C1 segment of cervical spinal cord (tissue), 14 donors: Measurements from ENCODE around the gene RHOXF2.
"Not testable (repeated sequence)": the region's sequence is repeated elsewhere in the genome, so short reads cannot be mapped to it uniquely, and the experiment has no call there.

ENCODE experiments used
- DNase-seq, 14 donors: peaks; one replicate each; lab custom pipeline; 2025; lab: John Stamatoyannopoulos, UW

The RHOXF2 gene

DNA sequence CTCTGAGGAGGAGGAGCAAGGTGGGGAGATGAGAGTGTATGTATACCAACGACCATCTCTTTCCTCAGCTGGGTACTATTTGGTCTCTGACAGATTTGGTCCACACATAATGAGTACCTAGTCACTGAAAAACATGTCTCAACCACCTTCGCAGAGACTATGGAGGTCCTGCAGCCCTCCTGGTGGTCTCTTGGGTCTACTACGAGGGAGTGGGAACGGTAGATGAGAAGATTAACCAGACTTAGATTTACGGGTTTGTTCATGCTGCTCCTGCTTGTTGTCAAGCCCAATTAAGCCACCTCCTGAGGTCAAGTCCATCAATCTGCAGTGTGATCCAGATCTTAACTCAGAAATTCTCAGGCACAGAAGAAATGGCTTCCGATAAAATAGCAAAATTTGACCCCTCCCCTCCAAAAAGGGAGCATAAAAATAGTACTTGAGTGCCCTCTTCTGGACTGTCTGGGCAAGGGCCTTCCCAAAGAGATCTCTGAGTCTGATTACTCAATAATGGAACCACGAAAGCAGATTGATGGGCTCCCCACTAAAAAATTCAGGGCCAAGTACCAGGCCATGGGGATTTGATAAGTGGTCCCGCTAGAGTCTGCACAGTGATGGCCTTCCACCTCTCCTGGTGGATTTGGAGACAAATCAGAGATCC lies 38.3 kb downstream of the RHOXF2 start:
- not testable (repeated sequence) for DNase-seq

- DNase-seq = no peak
Observed at GRCh38 chrX:120200851-120201250, 42.4 kb downstream of the RHOXF2 start.

GRCh38 chrX:120205816-120206753 lies 47.7 kb downstream of the RHOXF2 start:
- DNase-seq = no peak

DNA sequence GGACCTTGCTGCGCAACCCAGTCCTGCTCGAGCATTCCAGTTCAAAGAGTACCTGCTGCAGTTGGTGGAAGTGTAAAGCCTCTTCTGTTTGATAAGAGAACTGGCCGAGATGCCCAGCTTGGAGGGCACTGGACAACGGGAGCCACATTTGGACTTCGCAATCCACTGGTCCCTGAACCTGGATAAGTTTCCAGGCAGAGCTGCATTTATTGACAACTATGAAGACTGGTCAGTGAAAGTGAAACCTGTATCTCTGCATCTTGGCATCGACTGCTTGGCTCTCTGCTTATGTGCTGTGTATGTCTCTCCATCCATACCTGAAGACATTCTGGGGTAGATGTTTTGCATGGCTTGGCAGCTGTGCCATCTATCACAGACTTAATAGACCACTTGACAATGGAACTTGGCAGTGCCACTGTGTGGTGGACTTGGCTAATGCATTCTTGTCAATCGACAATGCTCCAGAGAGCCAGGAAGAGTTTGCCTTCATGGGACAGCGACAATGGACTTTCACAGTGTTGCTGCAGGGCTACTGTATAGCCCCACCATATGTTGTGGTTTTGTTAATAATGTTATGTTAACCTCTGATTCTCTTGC lies 48.7 kb downstream of the RHOXF2 start:
- DNase-seq = no peak

DNA sequence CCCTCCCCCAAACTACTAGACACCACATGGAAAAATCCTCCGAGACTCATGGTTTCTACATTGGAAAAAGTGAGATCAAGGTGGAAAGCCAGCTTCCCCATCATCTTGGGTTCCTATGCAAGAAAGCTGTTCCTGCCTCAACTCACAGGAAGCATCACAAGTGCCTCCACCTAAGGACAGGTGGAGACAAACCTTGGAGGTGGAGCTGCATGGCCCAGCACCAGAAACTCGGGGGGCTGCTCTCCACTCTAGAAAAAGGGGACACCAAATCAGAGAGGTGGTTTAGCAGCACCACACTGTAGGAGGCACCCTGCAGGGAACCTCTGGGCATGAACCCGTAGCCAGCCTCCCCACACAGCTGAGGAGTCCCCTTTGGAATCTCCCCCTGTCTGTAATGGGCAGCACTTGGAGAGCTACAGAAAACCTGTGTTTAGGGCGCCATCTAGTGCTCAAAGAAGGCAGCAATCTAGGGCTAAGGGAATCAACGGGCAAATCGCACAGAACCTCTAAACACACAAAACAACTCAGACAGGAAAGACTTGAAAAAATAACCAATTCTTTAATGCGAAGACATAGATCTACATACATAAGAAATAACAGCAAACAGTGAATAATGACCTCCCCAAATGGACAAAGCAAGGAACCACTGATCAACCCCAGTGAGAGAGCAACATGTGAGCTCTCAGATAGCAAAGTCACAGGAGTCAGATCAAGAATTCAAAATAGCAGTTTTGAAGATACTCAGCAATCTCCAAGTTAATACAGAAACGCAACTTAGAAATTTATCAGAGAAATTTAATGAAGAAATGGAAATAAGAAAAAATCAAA lies 55.2 kb downstream of the RHOXF2 start:
- DNase-seq = peak in 6 of 14 donors; percentile 7 to 67 (median 20)
